NCI-H2171 (cell line): ENCODE measurements around the gene ITPR2.
"Not testable (repeated sequence)": the region's sequence is repeated elsewhere in the genome, so short reads cannot be mapped to it uniquely, and the experiment has no call there.

Source experiments
- DNase-seq: peaks from one replicate; lab custom pipeline; 2025; lab: John Stamatoyannopoulos, UW

The ITPR2 gene

DNA sequence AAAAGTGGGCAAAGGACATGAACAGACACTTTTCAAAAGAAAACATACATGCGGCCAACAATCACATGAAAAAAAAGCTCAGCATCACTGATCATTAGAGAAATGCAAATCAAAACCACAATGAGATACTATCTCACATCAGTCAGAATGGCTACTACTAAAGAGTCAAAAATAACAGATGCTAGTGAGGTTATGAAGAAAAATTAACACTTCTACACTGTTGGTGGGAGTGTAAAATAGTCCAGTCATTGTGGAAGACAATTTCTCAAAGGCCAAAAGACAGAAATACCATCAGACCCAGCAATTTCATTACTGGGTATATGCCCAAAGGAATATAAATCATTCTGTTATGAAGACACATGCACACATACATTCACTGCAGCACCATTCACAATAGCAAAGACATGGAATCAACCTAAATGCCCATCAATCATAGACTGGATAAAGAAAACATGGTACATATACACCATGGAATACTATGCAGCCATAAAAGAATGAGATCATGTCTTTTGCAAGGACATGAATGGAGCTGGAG is 103.8 kb downstream of the ITPR2 start:
- not testable (repeated sequence) for DNase-seq

DNA sequence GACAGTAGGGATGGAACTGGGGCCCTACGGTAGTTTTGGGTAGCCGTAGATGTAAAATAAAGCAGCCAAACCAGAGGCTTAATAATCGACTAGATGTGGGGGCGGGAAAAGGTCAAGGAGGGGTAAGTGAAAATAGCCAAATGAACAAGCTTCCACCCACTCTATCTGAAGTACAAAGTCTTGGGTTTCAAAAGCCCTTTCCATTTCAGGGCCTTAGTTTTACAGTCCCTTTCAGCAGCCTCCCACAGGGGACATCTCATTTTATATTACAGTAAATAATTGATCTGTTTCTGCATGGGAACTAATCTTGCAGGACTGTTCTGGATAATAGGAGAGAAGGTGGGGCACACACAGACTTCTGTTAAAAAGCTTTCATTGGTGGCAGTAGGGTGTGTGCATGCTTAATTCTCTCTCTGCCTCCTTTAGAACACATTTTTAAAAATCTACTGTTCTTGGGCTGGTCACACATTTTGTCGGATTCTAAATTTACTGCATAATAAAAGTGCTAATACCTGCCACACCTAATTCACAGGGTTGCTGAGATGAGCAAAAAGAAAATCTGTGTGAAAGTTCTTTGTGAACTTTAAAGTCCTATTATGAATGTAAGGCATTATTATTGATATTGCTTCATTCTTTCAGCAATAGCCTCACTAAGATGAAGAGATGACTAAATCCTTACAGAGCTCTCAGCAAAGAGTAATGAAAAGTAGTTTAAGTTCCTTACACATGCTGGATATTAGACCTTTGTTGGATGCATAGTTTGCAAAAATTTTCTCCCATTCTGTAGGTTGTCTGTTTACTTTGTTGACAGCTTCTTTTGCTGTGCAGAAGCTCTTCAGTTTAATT is 104.6 kb downstream of the ITPR2 start:
- DNase-seq = no peak

DNA sequence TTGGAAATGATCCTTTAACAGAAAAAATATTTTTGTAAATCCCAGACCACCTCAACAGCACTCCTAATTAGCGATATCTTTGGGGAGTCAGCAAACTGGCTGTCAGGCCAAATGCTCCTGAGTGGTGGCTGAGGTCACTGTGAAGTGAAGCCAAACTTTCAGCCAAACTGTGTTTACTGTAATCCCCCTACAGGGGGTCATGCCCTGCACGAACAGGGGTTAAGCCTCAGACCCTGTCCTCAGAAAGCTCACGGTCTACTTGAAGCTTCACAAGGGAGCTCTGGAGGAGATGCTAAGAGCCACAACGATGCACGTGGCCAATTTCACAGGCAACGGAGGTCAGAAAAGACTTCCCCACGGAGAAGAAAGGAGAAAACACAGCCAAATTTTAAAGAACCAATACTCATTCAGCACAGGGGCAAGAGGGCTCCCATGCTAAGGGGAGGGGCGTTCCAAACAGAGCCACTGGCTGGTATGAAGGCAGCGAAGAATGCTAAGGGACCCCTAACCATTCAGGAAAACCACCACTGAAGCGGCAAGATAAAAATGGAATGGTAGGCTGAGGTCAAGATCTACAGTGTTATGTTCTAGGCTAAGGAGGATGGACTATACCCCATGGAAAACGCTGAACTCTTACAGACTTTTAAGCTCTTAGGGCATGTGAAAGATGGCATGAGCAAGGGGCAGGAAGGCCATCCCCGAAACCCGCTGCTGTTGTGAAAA is 105.4 kb downstream of the ITPR2 start:
- DNase-seq = no peak

DNA sequence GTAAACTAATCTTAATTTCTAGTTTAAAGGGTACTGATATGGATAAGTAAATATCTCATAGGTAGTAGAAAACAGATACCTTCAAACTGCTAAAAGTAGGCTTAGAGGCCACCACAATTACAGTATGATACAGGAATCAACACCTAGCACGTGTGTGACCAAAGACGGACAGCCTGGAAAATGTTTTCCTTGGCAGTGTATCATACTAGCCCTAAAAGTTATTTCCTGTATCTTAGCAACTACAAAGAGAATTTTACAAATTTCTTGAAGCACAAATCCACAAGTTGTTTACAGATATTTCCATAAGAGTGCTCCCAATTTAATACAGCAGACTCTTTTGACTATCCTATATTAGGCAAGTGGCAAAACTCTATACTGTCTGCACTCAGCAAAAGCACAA is 106.0 kb downstream of the ITPR2 start:
- DNase-seq = no peak

DNA sequence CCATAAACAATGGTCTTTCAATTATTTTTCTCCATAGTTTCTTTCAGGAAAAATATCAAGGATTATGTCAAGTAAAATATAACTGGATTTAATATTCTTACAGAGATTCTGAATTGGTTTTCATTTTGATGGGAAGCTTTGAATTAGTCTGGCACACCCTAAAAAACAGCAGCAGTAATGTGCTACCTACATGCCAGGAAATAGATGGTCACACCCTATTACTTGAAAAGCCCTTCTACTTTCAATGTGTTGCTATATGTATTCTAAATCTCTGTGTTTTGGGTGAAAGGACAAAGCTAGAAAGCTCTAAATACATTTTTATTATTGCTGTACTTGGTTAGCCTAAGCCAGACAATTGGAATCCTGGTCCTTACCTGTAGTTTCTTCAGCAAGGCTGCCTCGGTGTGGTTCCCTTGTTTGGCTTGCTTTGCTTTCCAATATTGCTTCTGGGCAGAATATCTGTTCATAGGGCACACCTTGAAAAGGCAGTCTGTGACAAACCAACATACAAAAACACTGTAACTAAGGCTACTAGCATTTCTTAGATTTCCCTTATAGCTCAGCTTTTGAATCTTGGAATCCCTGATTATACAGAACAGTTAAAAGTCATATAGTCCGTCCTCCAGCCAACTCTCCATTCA is 107.6 kb downstream of the ITPR2 start:
- no peak for DNase-seq

DNA sequence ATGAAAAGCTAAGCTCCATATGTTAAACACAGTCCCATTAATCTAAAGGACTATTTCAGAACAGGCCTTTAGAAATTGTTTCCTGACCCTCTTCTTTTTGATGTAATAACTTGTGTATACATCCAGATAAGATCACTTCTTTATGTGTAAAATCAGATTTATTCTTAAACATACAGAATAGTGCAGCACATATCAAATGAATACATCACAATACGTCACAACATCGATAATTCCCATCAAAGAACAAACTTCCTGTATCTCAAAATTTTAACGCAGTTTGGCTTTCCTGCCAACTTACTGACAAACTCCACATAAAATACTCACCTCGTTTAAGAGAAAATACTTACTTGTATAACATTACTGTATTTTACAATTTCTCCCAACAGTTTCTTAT is 108.7 kb downstream of the ITPR2 start:
- DNase-seq = no peak

DNA sequence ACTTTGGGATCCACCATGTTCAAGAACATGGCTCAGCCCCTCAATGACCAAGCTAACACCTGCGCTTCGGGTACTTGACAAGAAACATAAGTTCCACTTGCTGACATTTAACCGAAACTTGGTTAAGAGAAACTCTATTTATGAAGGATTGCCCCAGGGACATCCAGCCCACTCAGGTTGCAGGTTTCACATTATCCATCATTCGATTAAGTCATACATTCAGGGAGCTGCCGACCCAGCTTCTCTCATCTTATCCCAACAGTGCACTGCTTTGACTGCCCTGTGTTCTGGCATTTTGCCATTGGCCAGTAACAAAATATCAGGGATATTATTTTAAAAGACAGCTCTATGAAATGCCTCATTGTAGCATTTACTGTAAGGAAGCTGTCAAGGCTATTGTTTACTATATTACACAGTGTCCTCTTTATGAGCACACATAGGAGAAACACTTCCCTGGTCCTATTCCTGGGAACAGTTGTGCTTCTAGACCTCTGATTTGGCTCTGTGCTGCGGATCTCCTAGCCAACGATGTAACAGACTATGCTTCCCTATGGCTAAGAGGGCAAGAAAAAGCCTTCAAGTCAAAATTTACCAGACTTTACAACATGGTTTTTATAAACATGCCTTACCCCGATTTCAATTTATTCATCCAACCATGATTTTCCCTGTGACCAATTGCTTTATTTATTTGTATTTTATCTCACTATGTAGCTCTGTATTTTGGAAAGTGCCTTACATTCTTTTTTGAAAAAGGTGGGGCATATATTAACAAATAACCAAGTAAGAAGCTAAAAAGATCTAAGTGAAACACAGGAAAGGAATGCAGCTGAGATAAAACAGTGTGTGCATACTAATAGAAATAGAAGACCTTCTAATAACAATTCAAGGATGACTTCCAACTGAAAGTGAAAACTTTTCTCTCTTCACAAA is 109.3 kb downstream of the ITPR2 start:
- no peak for DNase-seq

DNA sequence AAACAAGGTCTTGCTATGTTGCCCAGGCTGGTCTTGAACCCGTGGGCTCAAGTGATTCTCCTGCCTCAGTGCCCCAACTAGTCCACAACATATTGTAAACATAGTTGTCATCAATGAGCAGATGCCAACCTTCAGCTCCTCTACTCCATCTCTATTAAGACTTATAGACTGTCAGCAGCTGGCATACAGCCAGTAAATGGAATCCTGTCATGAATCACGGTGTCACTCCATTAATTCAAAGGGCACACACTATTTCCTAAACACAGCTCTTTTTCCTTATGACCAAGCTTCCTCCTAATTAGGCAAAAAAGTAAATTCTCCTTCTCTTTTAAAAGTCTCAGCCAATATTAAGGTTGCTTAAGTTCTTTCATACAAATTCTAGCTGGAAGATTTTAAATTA is 111.2 kb downstream of the ITPR2 start:
- DNase-seq = peak; percentile 68

DNA sequence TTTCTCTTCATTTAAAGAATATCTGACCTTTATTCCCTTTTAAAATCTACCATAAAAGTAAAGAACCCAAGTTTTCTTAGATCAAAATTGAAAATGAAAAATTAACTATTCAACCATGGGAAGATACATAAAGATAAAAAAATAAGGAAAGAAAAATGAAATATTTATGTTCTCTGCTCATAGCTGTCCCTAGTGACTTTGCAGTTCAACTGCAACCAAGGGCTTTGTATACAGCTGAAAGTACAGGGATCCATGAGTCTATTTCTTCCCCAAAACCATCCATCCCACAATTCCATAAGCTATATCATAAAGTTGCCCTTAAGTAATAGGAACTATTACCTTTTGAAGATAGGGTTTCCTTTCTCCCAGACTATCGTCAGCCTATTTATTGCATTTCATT is 113.1 kb downstream of the ITPR2 start:
- no peak for DNase-seq

DNA sequence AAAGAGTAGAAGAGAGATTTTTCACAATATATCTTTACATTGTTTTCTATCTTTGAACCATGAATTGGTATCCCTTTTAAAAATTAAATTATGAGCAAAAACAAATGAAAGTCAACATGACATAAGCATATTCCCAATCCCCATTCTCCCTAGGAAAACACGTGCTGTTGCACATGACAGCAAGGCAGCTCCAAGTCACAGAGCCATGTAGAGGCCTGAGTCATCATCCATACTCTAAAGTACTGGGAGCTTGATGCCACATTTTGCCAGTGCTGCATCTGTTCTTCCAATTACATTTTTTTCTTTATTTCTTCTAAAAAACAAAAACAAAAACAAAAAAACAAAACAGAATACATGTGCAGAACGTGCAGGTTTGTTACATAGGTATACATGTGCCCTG is 115.2 kb downstream of the ITPR2 start:
- DNase-seq = no peak

DNA sequence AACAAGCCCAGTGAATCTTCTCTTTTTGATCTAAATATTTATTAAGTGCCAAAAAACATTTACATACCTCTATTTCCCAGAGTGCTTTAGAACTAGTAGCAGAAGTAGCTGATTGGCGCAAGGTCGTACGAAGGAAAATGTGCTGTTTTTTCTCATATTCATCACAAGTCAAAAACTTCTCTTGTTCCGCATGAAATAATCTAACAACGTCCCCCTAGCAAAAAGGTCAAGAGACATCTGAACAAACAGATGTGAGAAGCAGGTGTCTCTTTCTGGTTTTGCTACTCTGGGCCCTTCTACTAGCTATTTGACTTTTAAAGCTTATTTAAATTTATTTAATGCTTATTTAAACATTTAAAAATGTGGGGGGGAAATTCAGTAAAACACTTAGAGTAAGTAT is 117.8 kb downstream of the ITPR2 start:
- no peak for DNase-seq

DNA sequence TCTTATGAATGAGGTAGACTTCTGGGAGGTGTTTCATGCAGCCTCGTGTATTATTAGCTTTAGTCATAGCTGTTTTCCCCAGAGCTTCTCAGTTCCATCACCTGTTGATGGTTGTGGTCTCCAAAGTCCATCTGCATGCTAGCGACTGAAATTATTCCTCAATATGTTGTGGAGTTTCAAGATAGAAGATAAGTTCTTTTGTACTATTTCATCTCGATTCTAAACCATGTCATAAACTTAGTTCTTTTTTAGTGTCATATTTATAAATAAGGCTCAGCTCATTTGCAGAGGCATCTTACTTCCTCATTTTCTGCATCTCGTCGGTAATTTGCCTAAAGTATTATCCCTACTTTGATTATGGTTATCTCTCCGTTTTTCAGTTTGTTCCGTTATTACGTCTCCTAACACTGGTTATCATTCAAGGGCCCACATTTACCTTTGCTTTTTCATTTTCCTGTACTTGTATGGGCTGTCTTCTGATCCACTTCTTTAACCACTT is 119.1 kb downstream of the ITPR2 start:
- DNase-seq = no peak

DNA sequence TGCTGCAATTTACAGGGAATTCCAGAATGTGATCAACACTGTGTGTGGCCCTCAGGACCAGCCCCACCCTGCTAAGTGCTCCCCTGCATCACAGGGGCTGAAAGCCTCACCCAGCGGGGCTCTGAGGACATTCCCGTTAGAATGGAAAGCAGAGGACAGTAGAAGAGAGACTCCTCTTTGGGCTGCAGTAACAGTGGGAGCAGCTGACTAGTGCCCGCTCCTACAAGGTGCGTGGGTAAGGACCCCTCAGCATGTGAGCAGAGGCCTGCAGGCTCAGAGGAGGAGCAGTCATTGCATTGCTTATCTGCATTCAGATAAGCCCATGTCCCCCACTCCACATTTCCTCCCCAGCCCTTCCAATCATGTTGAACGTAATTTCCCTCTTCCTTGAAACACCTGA is 120.1 kb downstream of the ITPR2 start:
- no peak for DNase-seq

DNA sequence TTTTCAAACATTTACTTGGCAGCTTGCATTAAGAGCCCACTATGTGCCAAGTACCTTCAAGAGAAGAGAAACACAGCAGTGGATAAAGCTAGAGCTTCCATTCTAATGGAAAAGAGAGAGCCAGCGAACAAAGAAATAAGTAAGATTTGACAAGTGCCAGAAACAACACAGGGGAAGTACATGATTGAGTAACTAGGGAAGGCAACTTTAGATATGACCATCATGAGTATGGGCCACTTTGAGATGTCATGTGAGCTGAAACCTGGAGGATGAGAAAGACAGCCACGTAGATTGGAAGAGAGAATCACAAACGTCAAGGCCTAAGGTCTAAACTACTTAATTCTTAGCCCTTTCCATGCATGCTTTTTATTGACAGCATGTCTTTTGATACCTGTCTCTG is 121.4 kb downstream of the ITPR2 start:
- DNase-seq = no peak

DNA sequence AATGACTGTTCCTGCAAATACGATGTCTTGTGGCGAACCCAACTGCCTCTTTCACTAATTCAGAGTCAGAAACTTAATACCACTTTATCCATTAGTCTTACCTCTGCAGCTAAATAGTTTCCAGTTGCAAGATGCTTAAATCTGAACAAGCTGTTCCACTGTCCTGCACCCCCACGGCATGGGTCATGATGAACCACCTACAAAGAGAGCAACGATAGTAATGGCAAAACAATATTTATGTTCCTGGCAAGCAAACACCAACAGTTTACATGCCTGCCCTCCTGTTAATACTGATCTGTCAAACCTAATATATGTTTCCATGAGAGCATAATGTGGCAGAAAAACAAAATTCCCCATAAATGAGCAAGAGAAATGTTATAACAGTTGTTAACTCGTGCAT is 121.9 kb downstream of the ITPR2 start:
- no peak for DNase-seq

DNA sequence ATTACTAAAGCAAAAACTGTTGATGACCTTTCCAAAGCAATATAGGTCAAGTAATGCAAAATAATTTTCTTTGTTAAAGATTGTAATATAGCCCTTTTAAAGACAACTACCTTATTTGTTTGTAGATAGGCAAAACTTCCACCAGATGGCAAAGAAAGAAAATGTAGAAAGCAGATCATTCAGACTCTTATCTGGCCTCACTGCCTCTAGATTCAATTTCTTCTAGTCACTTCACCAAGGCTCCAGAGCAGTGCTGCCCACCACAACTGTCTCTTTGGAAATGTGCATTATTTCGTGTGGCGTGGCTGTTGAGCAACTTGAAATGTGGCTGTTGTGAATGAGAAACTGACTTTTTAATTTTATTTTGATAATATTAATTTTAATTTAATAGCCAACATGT is 127.1 kb downstream of the ITPR2 start:
- no peak for DNase-seq

DNA sequence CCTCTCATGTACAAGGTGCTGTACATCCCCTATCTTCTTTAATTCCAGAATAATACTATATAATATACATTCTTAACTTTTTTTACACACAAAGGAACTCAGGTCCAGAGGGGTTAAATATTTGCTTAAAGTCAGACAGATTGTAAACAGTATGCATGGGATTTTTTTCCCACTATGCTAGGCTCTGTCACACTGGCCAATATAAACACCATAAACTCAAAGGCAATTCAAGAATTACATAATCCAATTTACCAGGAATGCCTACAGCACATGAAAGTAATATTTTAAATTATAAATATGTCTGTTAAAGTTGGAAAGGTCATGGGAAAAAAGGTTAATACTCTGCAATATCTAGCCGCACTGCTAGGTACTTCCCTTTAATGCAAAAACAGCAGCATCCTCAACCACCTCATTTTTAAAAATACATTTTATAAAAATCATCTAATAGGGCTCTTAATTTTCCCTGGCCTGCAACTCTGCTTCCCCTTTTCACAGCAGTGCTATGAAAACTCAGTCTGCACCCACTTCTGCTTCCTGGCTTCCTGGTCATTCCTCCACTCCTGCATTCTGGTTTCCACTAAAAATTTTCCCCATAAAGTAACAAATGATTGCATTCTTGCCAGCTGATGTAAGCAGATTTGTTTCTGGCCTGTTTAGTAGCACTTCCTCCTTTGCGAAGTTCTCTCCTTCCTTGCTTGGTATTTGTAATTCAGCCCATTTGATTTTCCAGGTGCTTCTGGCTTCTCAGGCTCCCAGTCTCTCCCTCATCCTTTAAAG is 128.1 kb downstream of the ITPR2 start:
- DNase-seq = no peak

DNA sequence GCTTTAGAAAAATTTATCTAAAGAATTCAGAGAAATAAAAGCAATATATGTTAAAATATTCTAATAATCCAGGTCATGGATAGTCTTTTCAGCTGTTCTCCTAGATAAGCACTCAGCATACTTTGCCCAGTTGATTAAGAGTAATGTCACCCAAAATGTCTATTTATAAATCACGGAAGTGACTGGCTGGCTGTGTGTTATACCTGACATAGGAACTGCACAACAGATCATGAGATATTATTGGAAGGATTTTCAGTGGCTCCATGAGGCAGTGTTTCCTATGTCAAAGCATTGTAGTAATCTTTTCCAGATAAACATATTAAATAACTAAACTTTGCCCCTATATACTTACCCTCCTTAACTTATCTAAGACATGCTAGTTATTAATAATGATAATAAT is 128.8 kb downstream of the ITPR2 start:
- no peak for DNase-seq

DNA sequence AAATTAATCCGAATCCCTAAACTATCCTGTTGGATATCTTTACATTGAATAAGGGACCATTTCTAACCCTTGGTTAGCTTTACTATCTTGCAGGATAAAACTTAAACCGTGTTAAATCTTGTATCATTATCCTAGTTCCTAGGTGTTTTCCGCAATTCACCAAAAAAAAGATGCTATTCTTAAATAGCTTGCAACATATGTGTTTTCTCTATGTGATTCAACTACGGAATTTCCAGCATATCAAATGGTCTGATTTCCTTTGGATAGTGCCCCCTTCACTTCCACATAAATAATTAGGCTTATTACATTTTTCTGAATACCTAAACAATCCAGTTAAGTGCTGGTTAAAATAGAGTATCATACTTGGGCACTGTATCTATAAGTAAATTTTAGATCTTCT is 130.3 kb downstream of the ITPR2 start:
- no peak for DNase-seq

DNA sequence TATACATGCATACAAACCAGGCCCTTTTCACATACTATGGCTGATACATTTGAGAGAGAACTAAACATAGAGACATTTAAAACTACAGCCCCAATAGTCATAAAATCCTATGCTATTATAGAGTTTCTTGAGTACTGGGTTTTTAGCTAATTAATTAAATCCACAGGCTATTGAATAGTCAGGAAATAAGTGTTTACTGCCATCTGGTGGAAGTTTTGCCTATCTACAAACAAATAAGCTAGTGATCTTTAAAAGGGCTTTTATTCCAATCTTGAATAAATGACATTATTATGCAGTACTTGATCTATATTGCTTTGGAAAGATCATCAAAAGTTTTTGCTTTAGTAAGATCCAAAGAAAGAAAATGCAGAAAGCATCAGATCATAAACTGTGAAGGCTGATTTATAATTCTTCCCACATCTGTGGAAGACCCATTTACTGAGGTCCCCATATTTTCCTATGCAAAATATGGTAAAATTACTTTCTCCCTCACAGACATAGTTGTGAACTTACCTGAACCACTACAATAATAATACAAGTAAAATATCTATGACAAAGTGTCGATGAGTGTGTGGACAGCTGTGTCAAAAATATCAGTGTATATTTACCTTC is 131.3 kb downstream of the ITPR2 start:
- no peak for DNase-seq
